Measurements from ENCODE around the gene SLC34A1.

DNA sequence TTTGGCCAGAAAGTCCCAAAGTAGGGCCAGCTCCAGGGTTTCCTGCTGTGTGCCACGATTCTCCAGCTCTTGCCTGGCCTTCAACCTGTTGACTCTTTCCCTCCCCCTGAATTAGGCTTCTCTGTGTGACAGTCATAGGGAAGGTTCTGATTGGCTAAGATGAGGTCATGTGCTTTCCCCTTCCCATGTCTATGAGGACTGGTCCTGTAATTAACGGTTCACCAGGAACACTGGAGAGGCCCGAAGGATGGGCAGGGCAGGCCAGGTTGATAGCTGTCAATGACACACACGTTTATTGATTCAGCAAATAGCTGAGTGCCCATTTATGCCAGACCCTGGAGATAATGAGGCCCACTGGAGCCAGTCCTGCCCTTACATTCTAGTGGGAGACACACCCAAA, 53.4 kb downstream of the SLC34A1 start:
- TF ChIP-seq, protein P1, sequence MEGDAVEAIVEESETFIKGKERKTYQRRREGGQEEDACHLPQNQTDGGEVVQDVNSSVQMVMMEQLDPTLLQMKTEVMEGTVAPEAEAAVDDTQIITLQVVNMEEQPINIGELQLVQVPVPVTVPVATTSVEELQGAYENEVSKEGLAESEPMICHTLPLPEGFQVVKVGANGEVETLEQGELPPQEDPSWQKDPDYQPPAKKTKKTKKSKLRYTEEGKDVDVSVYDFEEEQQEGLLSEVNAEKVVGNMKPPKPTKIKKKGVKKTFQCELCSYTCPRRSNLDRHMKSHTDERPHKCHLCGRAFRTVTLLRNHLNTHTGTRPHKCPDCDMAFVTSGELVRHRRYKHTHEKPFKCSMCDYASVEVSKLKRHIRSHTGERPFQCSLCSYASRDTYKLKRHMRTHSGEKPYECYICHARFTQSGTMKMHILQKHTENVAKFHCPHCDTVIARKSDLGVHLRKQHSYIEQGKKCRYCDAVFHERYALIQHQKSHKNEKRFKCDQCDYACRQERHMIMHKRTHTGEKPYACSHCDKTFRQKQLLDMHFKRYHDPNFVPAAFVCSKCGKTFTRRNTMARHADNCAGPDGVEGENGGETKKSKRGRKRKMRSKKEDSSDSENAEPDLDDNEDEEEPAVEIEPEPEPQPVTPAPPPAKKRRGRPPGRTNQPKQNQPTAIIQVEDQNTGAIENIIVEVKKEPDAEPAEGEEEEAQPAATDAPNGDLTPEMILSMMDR (IDR thresholded peaks at IDR 0.05) = no peak
- TF ChIP-seq POLR2A (IDR thresholded peaks at IDR 0.05) = no peak
